ENCODE data around the gene OBSCN.

Gene OBSCN

DNA sequence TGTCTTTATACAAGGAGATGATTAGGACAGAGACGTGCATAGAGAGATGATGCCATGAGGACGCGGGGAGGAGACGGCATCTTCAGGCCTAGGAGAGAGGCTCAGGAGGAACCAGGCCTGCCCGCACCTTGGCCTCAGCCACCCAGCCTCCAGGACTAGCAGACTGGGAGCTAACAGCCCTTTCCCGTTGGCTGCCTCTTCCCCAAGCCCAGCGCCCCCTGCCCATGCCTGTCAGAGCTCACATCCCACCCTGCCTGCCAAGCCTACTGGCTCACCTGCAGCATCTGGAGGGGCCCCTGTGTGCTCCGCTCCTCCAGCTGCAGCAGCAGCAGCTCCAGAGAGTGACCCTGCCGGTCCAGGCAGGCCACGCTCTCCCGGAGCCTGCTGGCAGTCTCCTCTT lies 202.8 kb downstream of the OBSCN start:
- no peak for DNase-seq

- DNase-seq, result no peak
Measured at GRCh38 chr1:228411121-228411520, 203.3 kb downstream of the OBSCN start.

GRCh38 chr1:228411548-228412430 lies 203.9 kb downstream of the OBSCN start:
- no peak for DNase-seq

GRCh38 chr1:228413241-228414010 lies 205.6 kb downstream of the OBSCN start:
- no peak for DNase-seq

- DNase-seq, result no peak
Measured at GRCh38 chr1:228414511-228415211, 206.8 kb downstream of the OBSCN start.

GRCh38 chr1:228415221-228415620 lies 207.4 kb downstream of the OBSCN start:
- no peak for DNase-seq

DNA sequence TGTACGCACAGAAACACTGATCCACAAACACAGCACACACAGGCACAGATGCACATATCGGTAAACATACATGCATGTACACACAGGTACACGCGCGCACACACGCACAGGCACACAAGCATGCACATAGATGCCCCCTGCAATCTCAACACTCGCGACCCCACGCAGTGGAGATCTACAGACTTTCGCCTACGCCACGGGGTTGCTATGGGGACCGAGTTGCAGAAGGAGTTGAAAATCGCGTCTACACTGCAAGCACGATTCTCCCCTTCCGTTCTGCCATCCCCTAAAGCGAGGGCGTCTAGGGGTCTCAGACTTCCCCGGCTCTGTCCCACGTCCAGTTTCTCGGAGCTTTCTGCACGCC lies 208.0 kb downstream of the OBSCN start:
- no peak for DNase-seq

DNA sequence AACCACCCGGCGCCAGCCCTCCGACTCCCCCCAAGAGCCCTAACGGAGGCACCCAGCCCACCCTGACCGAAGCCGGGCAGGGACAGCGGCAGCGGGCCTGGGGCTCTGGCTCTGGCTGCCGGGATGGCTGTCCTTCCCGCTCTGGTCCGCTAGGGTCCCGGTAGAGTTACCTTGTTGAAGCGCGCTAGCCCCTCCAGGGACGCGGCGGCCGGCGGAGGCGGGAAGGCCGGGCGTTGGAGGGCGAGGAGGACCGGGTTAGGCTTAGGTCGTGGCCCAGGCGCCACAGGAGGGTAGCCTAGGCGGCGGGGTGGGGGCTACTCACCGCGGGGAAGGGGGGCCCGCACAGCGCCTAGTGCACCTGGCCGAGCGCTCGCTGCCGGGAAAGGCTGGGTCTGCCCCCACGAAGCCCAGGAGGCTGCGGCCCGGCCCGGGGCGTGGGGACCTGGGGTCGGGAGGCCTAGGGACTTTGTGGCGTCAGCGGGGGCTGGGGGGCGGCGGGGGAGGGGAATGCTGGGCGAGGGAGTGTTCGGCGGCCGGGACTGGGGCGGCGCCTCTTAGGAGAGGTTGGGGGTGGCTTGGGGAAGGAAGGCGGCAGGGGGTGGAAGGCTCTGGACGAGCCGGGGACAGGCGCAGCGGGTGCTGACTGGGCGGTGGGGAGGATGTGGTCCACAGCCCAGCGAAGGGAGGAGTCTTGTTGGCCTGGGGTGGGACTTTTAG lies 208.5 kb downstream of the OBSCN start, which contains the start of gene TRIM17:
Gene TRIM17 (minus strand): TSS at position 645 of the 717 bp plus-strand sequence. CDS start 1,789 bp downstream, outside the sequence.
- peak; percentile 42 for DNase-seq

DNA sequence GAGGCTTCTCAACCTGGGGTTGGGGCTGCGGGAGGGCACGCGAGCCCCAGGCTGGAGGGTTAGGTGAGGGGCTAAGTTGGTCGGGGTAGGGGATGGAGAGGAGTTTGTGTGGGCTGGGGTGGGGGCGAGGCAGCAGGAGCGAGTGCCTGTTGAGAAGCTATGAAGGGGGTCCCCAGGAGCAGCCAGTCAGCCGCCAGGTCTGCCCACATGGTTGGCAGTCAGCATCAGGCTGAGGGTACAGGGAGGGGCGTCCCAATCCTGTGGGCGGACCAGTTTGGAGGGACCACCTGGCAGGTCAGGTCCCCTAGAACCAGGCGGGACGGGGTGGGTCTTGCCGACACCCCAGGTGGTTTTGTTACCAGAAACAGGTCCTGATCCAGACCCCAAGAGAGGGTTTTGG lies 209.2 kb downstream of the OBSCN start:
- DNase-seq, result no peak

DNA sequence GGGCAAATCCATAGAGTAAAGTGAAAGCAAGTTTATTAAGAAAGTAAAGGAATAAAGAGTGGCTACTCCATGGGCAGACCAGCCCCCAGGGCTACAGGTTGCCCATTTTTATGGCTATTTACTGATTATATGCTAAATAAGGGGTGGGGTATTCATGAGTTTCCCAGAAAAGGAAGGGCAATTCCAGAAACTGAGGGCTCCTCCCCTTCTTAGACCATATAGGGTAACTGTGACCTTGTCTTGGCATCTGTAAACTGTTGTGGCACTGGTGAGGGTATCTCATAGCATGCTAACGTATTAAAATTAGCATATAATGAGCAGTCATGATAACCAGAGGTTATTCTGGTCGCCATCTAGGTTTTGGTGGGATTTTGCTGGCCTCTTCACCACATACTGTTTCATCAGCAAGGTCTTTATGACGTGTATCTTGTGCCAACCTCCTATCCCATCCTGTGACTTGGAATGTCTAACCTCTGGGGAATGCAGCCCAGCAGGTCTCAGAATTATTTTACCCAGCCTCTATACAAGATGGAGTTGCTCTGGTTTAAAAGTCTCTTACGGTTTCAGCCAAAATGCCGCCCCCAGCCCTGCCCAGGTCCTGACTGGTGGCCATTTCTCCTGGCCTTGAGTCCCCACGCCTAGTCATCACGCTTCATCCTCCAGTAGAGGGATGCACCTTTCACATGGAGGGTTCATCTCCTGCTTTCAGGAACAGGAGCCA lies 209.8 kb downstream of the OBSCN start:
- no peak for DNase-seq

DNA sequence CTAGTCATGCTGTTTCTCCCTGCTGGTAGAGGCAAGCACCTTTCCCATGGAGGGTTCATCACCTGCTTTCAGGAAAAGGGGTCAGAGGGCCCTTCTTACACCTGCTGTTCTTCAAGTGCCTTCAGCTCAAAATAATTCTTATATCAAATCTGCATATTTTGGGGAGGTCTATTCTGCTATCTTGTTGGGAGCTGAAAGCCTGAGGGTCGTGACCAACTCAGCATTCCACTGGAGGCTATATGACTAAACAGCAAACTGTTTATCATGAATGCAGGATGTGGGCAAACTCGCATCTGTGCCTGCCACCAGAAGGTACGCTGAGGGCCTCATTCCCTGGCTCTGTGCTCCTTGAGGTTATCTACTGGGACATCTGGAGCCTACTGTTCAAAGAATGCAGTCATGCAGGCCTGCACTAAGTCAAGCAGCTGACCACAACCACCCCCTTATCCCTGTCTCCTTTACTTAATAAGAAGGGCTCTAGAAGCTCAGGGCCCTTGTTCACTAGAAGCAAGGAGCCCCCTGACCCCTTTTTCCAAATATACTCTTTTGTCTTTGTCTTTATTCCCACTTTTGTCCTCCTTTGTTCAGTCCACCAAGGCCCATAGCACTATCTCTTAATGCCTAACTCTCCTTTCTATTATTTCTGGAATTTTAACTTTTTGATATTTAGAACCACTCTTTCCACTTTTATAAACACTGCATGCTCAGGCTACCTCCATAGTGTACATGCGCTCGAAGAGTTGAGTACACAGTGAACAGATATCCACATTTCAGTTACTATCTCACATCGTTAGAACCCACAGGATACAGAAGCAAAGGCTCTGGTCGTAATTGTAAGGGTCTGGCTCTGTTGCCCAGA lies 213.4 kb downstream of the OBSCN start:
- no peak for DNase-seq

- DNase-seq, result no peak
Measured at GRCh38 chr1:228423404-228424053, 215.7 kb downstream of the OBSCN start.

- no peak for DNase-seq
Measured at GRCh38 chr1:228424685-228425660, 217.1 kb downstream of the OBSCN start.

GRCh38 chr1:228426518-228427175 lies 218.8 kb downstream of the OBSCN start:
- DNase-seq, result no peak

- DNase-seq, result no peak
Measured at GRCh38 chr1:228428412-228428811, 220.6 kb downstream of the OBSCN start.
